IPS DF 4.7 (cell line): ENCODE measurements around the gene RXRA.

Experiments used
- DNase-seq: peaks from one replicate; pipeline ENCODE4 v3.0.0-alpha.2; 2013; ENCODE audit warnings: low spot score; ENCODE audit errors: extremely low read depth

The RXRA gene

GRCh38 chr9:134351606-134352176 lies 25.4 kb downstream of the RXRA start:
- no peak for DNase-seq

- DNase-seq: no peak
Measured at GRCh38 chr9:134352247-134352933, 26.1 kb downstream of the RXRA start.

GRCh38 chr9:134353539-134353938 lies 27.3 kb downstream of the RXRA start:
- DNase-seq: no peak

DNA sequence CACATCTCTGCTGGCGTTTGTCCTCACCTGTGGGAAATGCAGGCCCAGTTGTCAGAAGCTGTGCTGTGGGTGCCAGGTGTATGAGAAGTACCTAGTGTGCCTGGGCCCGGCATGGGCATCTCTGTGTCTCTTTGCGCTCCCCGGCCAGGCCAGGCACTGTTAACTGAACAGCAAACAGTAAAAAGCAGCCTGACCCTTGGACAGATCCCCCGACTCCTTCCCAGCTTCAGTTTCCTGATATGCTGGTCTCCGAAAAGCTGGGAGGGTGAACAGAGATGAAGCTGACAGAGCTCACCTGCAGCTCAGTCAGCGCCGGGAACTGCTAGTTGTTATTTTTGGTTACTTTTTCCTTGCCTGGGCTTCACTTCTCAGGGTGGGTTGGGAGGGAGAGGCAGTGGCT lies 28.9 kb downstream of the RXRA start:
- no peak for DNase-seq

GRCh38 chr9:134355561-134356279 lies 29.5 kb downstream of the RXRA start:
- no peak for DNase-seq

DNA sequence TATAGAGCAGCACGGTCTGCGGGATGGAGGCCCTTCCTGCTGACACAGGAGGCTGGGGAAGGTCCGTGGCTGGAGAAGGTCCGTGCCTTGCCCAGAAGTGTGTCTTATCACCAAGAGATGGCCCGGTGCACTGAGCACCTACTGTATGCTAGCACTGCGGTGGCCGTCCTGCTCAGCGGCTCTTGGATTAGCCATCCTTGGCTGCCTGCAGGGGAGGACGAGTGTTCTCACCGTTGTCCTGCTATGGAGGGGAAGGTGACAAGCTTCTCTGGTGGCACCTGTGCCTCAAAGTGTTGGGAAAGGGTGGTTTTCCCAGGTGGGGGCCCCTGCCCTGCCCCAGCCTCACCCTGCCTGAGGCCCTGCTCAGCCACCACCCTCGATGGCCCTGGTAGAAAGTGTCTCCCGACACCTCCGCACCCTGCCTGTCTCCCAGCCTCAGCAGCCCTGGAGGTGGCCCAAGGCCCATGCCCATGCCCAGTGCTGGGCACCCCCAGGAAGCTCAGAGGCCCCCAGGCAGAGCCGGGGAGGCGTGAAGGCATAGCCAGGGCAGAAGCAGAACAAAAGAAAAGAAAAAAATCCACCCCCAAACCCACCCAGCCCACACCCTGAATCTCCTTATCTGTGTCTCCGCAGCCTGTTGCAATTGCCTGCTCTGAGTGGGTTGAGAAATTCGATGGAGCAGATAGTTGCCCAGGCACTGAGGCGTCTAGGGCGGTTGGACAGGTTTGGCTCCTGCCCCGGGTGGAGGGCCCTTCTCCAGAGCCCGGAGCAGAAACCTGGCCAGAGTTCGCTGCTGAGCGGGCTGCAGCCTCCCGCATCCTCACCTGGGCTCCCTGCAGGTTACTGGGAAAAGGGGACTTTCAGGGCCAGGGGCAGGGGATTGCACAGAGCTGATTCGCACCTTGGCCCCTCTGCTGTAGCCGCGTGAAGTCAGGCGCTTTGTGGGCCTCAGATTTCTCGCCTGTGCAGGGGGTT lies 30.5 kb downstream of the RXRA start:
- no peak for DNase-seq

- no peak for DNase-seq
Measured at GRCh38 chr9:134357631-134358025, 31.4 kb downstream of the RXRA start.

- no peak for DNase-seq
Measured at GRCh38 chr9:134358026-134358661, 31.9 kb downstream of the RXRA start.

DNA sequence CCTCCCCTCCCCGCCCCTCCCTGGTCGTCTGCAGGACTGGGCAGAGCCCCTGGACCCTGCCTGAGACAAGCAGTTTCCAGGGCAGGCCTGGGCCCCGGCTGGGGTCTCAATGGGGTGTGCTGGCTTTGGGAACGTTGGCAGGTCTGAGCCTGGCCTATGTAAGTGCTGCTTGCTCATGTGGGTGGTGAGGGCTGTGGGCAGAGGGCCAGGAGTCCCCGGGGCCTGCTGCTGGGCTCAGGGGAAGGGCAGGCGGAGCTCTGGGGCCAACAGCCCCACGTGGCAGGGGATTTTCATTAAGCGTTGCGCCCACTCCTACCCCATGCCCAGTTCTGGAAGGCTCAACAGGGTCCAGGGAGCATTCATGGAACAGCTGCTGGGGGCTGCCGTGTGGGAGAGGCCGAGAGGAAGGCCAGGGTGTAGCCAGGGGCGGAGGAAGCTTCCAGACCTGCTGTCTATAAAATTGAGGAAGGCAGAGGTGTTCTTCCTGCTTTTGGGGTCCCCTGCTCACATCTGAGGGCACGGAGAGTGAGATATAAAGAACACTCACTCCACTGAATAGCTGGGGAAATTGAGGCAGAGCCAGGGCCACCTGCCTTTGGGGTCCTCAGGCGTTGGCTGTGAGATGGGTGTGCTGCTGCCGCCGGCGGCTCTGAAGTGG lies 32.5 kb downstream of the RXRA start:
- no peak for DNase-seq

GRCh38 chr9:134359493-134360179 lies 33.4 kb downstream of the RXRA start:
- DNase-seq: no peak

DNA sequence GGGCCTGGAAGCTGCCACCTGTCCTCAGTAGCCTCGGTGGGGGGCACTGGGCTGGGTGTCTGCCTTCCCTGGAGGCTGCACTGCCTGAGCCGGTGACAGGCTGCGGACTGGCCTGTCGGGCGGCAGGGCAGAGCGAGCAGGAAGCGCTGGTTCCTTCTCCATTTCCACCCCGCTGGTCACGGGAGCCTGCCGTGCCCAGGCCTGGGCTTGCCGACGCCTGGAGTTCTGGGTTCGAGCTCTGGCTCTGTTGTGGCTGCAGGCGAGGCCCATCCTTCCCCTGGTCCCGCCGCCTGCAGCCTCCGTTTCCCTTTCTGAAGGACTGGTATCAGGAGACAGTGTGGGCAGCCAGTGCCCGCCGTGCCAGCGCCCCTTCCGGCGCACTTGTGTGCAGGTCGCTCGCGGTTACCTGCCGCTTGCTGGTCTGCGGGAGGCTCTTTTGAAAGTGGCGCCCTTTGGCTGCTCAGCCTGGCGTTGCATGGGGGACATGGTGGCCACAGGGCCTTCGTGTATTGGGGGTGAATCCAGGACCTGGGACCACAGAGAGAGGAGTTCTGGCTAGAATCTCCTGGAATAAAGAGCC lies 34.0 kb downstream of the RXRA start:
- no peak for DNase-seq

DNA sequence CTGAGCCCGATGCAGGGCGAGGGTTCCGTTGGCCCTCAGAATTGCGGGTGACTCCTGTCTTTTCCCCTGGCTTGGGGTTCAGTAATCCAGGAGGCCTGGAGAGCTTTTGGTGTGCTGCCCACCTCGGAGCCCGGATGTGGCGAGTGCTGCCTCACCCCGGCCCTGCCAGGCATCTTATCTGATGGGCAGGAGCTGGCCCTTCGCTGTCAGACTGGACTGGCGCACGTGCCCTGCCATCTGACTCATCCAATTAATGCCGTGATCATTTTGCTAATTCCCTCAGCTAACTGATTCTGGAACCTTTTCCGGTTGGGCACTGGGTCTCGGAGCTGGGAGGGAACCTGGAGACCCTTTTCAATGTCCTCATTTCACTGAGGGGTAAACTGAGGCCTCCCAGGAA lies 34.6 kb downstream of the RXRA start:
- no peak for DNase-seq

GRCh38 chr9:134361426-134361825 lies 35.2 kb downstream of the RXRA start:
- no peak for DNase-seq

GRCh38 chr9:134361843-134362414 lies 35.7 kb downstream of the RXRA start:
- no peak for DNase-seq

DNA sequence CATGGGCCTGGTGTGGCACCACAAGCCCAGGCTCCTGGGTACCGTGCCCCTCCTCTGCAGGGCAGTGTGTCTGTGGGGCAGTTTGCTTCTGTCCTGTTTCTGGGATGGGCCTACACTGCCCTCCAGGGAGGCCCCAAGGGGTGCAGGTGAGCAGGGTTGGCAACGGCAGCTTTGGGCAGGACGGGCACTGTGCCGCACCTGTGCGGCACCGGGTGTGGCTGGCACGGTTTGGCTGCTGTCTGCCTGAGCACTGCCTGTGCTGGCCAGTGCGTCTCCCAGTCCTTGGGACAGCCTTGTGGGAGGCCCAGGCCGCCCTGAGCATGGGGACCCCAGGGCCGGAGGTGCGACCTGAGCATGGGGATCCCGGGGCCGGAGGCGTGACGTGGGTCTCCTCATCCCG lies 37.2 kb downstream of the RXRA start:
- no peak for DNase-seq

DNA sequence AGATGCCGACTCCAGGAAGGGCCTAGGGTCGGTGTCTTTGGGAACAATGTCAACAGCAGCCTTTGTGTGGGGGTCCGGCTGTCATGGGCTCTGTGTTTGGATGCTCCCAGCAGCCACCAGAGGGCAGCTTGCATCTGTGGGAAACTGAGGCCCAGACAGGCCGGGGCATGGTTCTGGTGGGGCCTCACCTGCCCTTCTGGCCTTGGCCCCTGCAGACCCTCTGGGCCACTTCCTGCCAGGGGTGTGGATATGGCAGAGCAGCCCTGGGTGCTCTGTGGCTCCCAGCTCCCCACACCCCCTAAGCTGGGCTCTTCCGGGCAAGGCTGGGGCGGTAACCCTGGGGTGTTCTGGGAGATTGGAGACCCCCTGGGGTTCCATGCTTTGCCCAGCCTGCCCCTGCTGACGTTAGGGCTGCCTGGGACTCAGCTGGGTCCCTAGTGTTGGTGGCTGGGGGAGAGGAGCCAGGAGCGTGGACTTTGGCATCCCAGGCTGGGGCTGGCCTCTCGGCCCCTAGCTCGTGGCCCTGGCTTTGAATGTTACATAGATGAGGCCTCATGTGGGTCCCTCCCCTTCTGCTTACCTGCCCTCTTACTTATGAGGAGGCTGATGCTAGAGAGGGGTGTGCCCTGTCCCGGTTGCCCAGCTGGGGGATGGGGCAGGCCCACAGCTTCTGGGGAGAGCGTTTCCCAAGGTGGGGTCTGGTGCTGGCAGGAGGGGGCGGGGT lies 38.3 kb downstream of the RXRA start:
- no peak for DNase-seq

GRCh38 chr9:134365115-134365596 lies 38.9 kb downstream of the RXRA start:
- no peak for DNase-seq

DNA sequence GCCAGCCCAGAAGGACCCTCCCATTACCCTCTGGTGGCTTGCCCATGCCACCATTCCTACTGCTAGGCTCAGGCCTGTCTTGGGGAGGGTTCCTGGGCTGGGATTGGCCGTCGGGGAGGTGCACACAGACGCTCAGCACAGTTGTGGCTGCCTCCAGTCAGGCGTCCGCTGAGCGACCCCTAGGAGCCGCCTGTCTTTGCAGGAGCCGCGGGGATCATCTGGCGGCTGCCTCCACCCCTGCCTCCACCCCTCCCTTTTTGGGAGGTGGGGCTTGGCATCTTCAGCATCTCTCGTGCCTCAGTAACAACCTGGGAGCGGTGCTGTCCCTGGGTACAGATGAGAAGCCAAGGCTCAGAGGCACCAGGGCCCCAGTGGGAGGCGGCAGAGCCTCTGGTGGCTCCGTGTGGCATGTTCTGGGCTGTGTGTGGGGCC lies 39.6 kb downstream of the RXRA start:
- DNase-seq: no peak
